GM12878 (cell line): Measurements from ENCODE around the gene CCIN. TPM values are rescaled to one million over a fixed set of nuclear protein-coding genes. Genes with fewer than 3 reads are reported as not detected.

ENCODE experiments used
- ATAC-seq: fragments of 200-7000 bp; cut with Tn5 transposase; 3 replicates; pipeline ENCODE4 v1.9.1; 2020; ENCODE audit warnings: mild to moderate bottlenecking, moderate library complexity
- BruUV-seq: library from RNA; stranded (reverse); fragments of 400-500 nt; replicated peaks from 2 replicates; lab custom pipeline; 2021; lab: Mats Ljungman, UMichigan
- CTCF ChIA-PET: fragments of 300-600 bp; sonication (Branson Sonifier 250); formaldehyde crosslinking; extraction: SDS; loops from one replicate; lab custom pipeline; 2021; ENCODE audit warnings: inconsistent platforms; lab: Yijun Ruan, JAX
- POLR2A ChIA-PET: fragments of 350-600 bp; formaldehyde crosslinking; extraction: SDS; loops from one replicate; lab custom pipeline; 2021; ENCODE audit warnings: inconsistent platforms; lab: Charles Lee
- RAD21 ChIA-PET: fragments of 300-600 bp; sonication (Branson Sonifier 250); formaldehyde crosslinking; loops from one replicate; lab custom pipeline; 2023; ENCODE audit warnings: antibody characterized with exemption; ENCODE audit not compliant: unreplicated experiment; lab: Charles Lee
- SMC1A ChIA-PET: fragments of 300-600 bp; sonication (Branson Sonifier 250); formaldehyde crosslinking; loops from one replicate; lab custom pipeline; 2023; ENCODE audit not compliant: unreplicated experiment, uncharacterized antibody; lab: Charles Lee
- DNase-seq: peaks from one replicate; pipeline ENCODE4 v3.0.0-alpha.2; 2011; ENCODE audit warnings: low read depth, low spot score
- FAIRE-seq: peaks from 3 replicates; lab custom pipeline; 2011; peaks lifted over from hg19 to GRCh38; lab: Jason Lieb, UNC
- H2AFZ ChIP-seq: 2 replicates; pipeline ENCODE4 v1.6.0; 2011; ENCODE audit warnings: low read depth, low read length, control low read depth; ENCODE audit not compliant: control insufficient read depth
- H3K27ac ChIP-seq: 2 replicates; pipeline ENCODE4 v1.5.1; 2011; ENCODE audit warnings: control low read depth; ENCODE audit not compliant: control insufficient read depth, insufficient read depth
- H3K27me3 ChIP-seq, 2 experiments: replicated peaks in 1 of 2; 2 replicates each; pipeline versions ENCODE4 v1.6.0 to v1.6.1; 2011; ENCODE audit warnings: low read length in 1 of 2; ENCODE audit not compliant: control insufficient read depth in 2 of 2, insufficient read depth in 2 of 2
- H3K36me3 ChIP-seq, 2 experiments: 2 replicates each; pipeline ENCODE4 v1.5.1; 2011; ENCODE audit warnings: low read length in 1 of 2; ENCODE audit not compliant: control insufficient read depth in 2 of 2, insufficient read depth in 2 of 2
- H3K4me1 ChIP-seq: 2 replicates; pipeline ENCODE4 v1.6.1; 2011; ENCODE audit warnings: mild to moderate bottlenecking, low read length, moderate library complexity, mixed read lengths; ENCODE audit not compliant: control insufficient read depth, insufficient read depth
- H3K4me2 ChIP-seq: 2 replicates; pipeline ENCODE4 v1.6.0; 2011; ENCODE audit warnings: control low read depth; ENCODE audit not compliant: control insufficient read depth, insufficient read depth
- H3K4me3 ChIP-seq: fragments of 200-600 bp; sonication (generic); 2 replicates; pipeline ENCODE4 v1.5.1; 2016
- H3K79me2 ChIP-seq: 2 replicates; pipeline ENCODE4 v1.6.0; 2011; ENCODE audit warnings: low read length; ENCODE audit not compliant: control insufficient read depth, insufficient read depth
- H3K9ac ChIP-seq: 2 replicates; pipeline ENCODE4 v1.8.0; 2011; ENCODE audit warnings: low read length, control low read depth, mixed read lengths; ENCODE audit not compliant: control insufficient read depth, insufficient read depth
- H3K9me3 ChIP-seq: replicated peaks from 3 replicates; pipeline ENCODE4 v1.5.1; 2011; ENCODE audit warnings: mild to moderate bottlenecking, low read length; ENCODE audit not compliant: control insufficient read depth, insufficient read depth
- H4K20me1 ChIP-seq: 2 replicates; pipeline ENCODE4 v1.6.0; 2011; ENCODE audit not compliant: control insufficient read depth, insufficient read depth
- HDAC2 ChIP-seq: fragments of 200-600 bp; sonication (generic); IDR thresholded peaks from 2 replicates; pipeline ENCODE4 v1.6.1; 2017
- IKZF1 ChIP-seq: fragments of 450-650 bp; conservative IDR thresholded peaks from 2 replicates; pipeline ENCODE4 v1.6.1; 2017; ENCODE audit warnings: antibody characterized with exemption, mild to moderate bottlenecking
- IKZF2 ChIP-seq, 2 experiments: fragments of 450-650 bp; IDR thresholded peaks; 2 replicates each; pipeline ENCODE4 v1.6.1; 2017; ENCODE audit warnings: mild to moderate bottlenecking in 2 of 2, moderate library complexity in 2 of 2
- KLF5 ChIP-seq: fragments of 450-650 bp; IDR thresholded peaks from 2 replicates; pipeline ENCODE4 v1.6.1; 2014; ENCODE audit warnings: mild to moderate bottlenecking; ENCODE audit not compliant: partially characterized antibody
- MLLT1 ChIP-seq: fragments of 450-650 bp; IDR thresholded peaks from 2 replicates; pipeline ENCODE4 v1.6.1; 2016; ENCODE audit warnings: mild to moderate bottlenecking
- NFYB ChIP-seq: IDR thresholded peaks from 2 replicates; pipeline ENCODE4 v1.6.1; 2011; ENCODE audit warnings: low read depth, mild to moderate bottlenecking, low read length, improper control_type of control experiment, moderate library complexity; ENCODE audit not compliant: insufficient read depth
- REST ChIP-seq: IDR thresholded peaks from 2 replicates; pipeline ENCODE4 v1.6.1; 2012; ENCODE audit warnings: mild to moderate bottlenecking, low read depth, low read length
- RUNX3 ChIP-seq: IDR thresholded peaks from 2 replicates; pipeline ENCODE4 v1.6.1; 2012; ENCODE audit warnings: low read length, inconsistent platforms
- SRF ChIP-seq, 2 experiments: IDR thresholded peaks; 2 replicates each; pipeline ENCODE4 v1.6.1; 2011; ENCODE audit warnings: low read depth in 2 of 2, low read length in 2 of 2, mild to moderate bottlenecking in 1 of 2, moderate library complexity in 1 of 2
- ZBTB33 ChIP-seq: fragments of 450-650 bp; IDR thresholded peaks from 2 replicates; pipeline ENCODE4 v1.6.1; 2017; ENCODE audit warnings: mild to moderate bottlenecking
- ZNF207 ChIP-seq: fragments of 450-650 bp; IDR thresholded peaks from 2 replicates; pipeline ENCODE4 v1.6.1; 2014; ENCODE audit warnings: antibody characterized with exemption, mild to moderate bottlenecking, borderline replicate concordance
- ZNF384 ChIP-seq: IDR thresholded peaks from 2 replicates; pipeline ENCODE4 v1.6.1; 2012; ENCODE audit warnings: low read depth, mild to moderate bottlenecking, low read length, improper control_type of control experiment, borderline replicate concordance
- ZSCAN29 ChIP-seq: fragments of 450-650 bp; IDR thresholded peaks from 2 replicates; pipeline ENCODE4 v1.6.1; 2017; ENCODE audit warnings: mild to moderate bottlenecking, moderate library complexity
- ZZZ3 ChIP-seq: IDR thresholded peaks from 2 replicates; pipeline ENCODE4 v1.6.1; 2011; ENCODE audit warnings: low read depth; ENCODE audit not compliant: control insufficient read depth, insufficient read length
- WGBS: methylation state at CpG from one replicate; pipeline ENCODE4 v1.1.6; 2016; ENCODE audit warnings: low lambda C conversion rate; ENCODE audit not compliant: insufficient replicate concordance, insufficient coverage; ENCODE audit errors: missing lambda C conversion rate; 5-methylcytosine and 5-hydroxymethylcytosine counted together
- in situ Hi-C: fragments of 300-500 bp; cut with MboI; formaldehyde crosslinking; loops from 9 replicates; pipeline ENCODE4 v1.14.3; 2018; ENCODE audit warnings: mixed read lengths
- intact Hi-C: fragments of 100-400 bp; cut with micrococcal nuclease; formaldehyde crosslinking; loops from one replicate; pipeline ENCODE4 v1.14.2; 2022; ENCODE audit not compliant: unreplicated experiment
- polyA plus RNA-seq, 11 experiments: library from polyadenylated mRNA; depleted of rRNA in 4 of 11; unstranded in 6 of 11; stranded (reverse) in 5 of 11; fragments of >200 nt; fragmentation: Nextera tagmentation in 4 of 11; fragmentation: Illumina TruSeq in 1 of 11; extraction: Ambion mirVana in 4 of 11; extraction: Trizol in 1 of 11; gene quantifications; 1 replicate in 1 of 11; 2 replicates in 10 of 11; pipeline versions ENCODE4 v1.2.1 to v1.2.3, GENCODE V29; 2011 to 2016; ENCODE audit warnings: inconsistent platforms in 2 of 11, missing spikeins in 2 of 11, low read depth in 1 of 11
- total RNA-seq, 4 experiments: library from RNA; depleted of rRNA in 3 of 4; stranded (reverse); fragments of >200 nt in 3 of 4; fragmentation: Illumina TruSeq in 1 of 4; extraction: Trizol in 1 of 4; gene quantifications; 2 replicates each; pipeline versions ENCODE4 v1.2.1 to v1.2.3, GENCODE V29; 2013 to 2021
- TF ChIP-seq, protein P1 (sequence below): fragments of 450-650 bp; conservative IDR thresholded peaks from 2 replicates; pipeline ENCODE4 v1.6.1; 2017; ENCODE audit warnings: mild to moderate bottlenecking, moderate library complexity

The CCIN gene
- total and polyA plus RNA-seq, 10 of the 15 experiments (the other 5 are each of a cell fraction or from before 2014, with no cell fraction given), result not detected

DNA sequence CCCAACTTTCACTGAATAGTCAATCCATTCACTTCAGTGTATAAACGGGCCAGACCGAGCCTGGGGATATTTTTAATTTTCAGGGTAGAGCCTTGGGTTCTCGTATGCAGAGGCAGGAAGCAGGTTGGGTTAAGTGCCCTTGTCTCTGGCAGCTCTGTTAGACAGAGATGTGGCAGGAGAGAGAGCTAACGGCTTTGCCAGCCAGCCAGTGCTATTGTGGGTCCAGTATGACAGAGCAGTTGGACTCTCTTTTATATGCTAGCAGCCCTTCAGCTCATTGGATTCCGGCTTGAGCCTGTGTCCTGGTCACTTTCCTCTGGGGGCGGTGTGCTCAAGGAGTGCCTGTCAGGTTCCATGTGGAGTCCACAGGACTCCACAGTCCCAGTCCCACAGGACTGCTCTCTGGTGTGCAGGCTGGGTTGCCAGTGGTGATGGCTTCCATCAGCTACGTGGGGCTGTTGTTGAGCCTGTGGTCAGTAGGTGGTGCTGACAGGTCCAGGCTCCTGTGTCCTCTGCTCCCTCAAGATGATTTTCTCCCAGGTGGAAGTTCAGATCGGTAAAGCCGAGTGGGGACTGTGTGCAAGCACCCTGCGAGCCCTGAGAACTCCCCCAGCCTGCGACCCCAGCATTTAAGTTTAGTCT is 35.8 kb downstream of the CCIN start:
- Histone ChIP-seq H4K20me1 (peaks cover 7% of the 10 kb centered on the region; the same call in 1 of the 2 replicates), H3K36me3 (peaks cover 20 to 56% of the 10 kb centered on the region in 2 experiments), H3K4me3 (no peak overlapping the region), H3K4me2 (no peak overlapping the region), H3K4me1 (peaks cover 3% of the 10 kb centered on the region; the same call in 1 of the 2 replicates), H3K79me2 (peaks cover 6% of the 10 kb centered on the region), H3K27ac (no peak overlapping the region), H3K27me3 (no peaks in the 10 kb centered on the region), H2AFZ (no peak overlapping the region), H3K9me3 (no peaks in the 10 kb centered on the region), H3K9ac (no peak overlapping the region)
- ChIA-PET RAD21 (no interaction called here), POLR2A (interaction anchor here (0.7 to 1.9 kb wide), 2 partner anchors 15 kb away, joined by 4 to 6 read pairs; no protein-coding TSS in a partner anchor), CTCF (interaction anchor here (0.9 to 1.2 kb wide), 2 partner anchors 12 to 14 kb away, joined by 3 to 4 read pairs; partner anchors contain the start of gene CLTA), SMC1A (interaction anchor here (1.8 kb wide), 1 partner anchor 11 kb away, joined by 8 read pairs; no protein-coding TSS in a partner anchor)
- ATAC-seq (peak; percentile 37; the same call in 2 of the 3 replicates), DNase-seq (no peak), FAIRE-seq (no peak)
- intact Hi-C loops (no loop called here), in situ Hi-C loops (no loop called here)
- BruUV-seq, result no TSS peak
- WGBS, result 80% methylated on average over 11 of the region's 11 CpGs
- TF ChIP-seq NFYB (no peak), ZBTB33 (no peak), ZNF384 (no peak), SRF (IDR thresholded peaks at IDR 0.05; ENCODE audit: low read depth in 2 of 2, low read length in 2 of 2) (no peak), ZNF207 (no peak), IKZF2 (IDR thresholded peaks at IDR 0.05) (no peak), MLLT1 (no peak), RUNX3 (no peak), ZZZ3 (no peak), REST (no peak), KLF5 (no peak), ZSCAN29 (no peak), HDAC2 (no peak), IKZF1 (no peak)
- TF ChIP-seq, protein P1, sequence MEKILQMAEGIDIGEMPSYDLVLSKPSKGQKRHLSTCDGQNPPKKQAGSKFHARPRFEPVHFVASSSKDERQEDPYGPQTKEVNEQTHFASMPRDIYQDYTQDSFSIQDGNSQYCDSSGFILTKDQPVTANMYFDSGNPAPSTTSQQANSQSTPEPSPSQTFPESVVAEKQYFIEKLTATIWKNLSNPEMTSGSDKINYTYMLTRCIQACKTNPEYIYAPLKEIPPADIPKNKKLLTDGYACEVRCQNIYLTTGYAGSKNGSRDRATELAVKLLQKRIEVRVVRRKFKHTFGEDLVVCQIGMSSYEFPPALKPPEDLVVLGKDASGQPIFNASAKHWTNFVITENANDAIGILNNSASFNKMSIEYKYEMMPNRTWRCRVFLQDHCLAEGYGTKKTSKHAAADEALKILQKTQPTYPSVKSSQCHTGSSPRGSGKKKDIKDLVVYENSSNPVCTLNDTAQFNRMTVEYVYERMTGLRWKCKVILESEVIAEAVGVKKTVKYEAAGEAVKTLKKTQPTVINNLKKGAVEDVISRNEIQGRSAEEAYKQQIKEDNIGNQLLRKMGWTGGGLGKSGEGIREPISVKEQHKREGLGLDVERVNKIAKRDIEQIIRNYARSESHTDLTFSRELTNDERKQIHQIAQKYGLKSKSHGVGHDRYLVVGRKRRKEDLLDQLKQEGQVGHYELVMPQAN, result no peak
